SH-SY5Y (cell line): Measurements from ENCODE around the gene SCN5A.

Experiments
- GATA2 ChIP-seq: IDR thresholded peaks from 2 replicates; pipeline ENCODE4 v1.6.1; 2011; ENCODE audit warnings: mild to moderate bottlenecking, low read depth, low read length
- GATA3 ChIP-seq: IDR thresholded peaks from 2 replicates; pipeline ENCODE4 v1.6.1; 2011; ENCODE audit warnings: low read depth, mild to moderate bottlenecking, low read length, moderate library complexity

GRCh38 chr3:38608961-38609360 is 40.5 kb downstream of the SCN5A start:
- no peak for TF ChIP-seq GATA2
- no peak for TF ChIP-seq GATA3
